GOT3 (cell line): ENCODE results near the gene C2CD4C.
"Not testable (repeated sequence)": the region's sequence is repeated elsewhere in the genome, so short reads cannot be mapped to it uniquely, and the experiment has no call there.

Experiments used
- DNase-seq: peaks from one replicate; lab custom pipeline; 2025; ENCODE audit warnings: mixed read lengths; lab: John Stamatoyannopoulos, UW

The C2CD4C gene

GRCh38 chr19:413756-414420 is 4.9 kb upstream of the C2CD4C start:
- no peak for DNase-seq

GRCh38 chr19:412356-413355 is 3.7 kb upstream of the C2CD4C start:
- DNase-seq: no peak

- DNase-seq: no peak
These were observed 2.9 kb upstream of the C2CD4C start for GRCh38 chr19:411723-412355.

- not testable (repeated sequence) for DNase-seq
These were observed 2.3 kb upstream of the C2CD4C start for GRCh38 chr19:411121-411722.

- no peak for DNase-seq
These were observed 1.4 kb upstream of the C2CD4C start for GRCh38 chr19:410243-410781.

- no peak for DNase-seq
These were observed 732 bp upstream of the C2CD4C start for GRCh38 chr19:409516-410242.

GRCh38 chr19:408441-408901 is 476 bp downstream of the C2CD4C start:
- no peak for DNase-seq

- no peak for DNase-seq
These were observed 1.2 kb downstream of the C2CD4C start for GRCh38 chr19:407511-408440.

- DNase-seq: no peak
These were observed 1.9 kb downstream of the C2CD4C start for GRCh38 chr19:406971-407510.

- no peak for DNase-seq
These were observed 2.7 kb downstream of the C2CD4C start for GRCh38 chr19:406135-406781.

- no peak for DNase-seq
These were observed 3.6 kb downstream of the C2CD4C start for GRCh38 chr19:405121-405965.

GRCh38 chr19:403221-404027 is 5.5 kb downstream of the C2CD4C start:
- DNase-seq: no peak

GRCh38 chr19:402786-403185 is 6.2 kb downstream of the C2CD4C start:
- no peak for DNase-seq

- no peak for DNase-seq
These were observed 7.0 kb downstream of the C2CD4C start for GRCh38 chr19:401866-402511.

GRCh38 chr19:400976-401865 is 7.7 kb downstream of the C2CD4C start:
- no peak for DNase-seq

GRCh38 chr19:399370-399769 is 9.6 kb downstream of the C2CD4C start:
- DNase-seq: no peak
